Vagina (tissue), 2 donors: ENCODE results near the gene PDE4D. TPM values are rescaled to one million over a fixed set of nuclear protein-coding genes. Genes with fewer than 3 reads are reported as not detected.

Experiments
- DNase-seq, 2 donors: peaks; one replicate each; pipeline ENCODE4 v3.0.0-alpha.2; 2017; ENCODE audit errors: extremely low spot score in 2 of 2
- H3K27ac ChIP-seq: fragments of 200-600 bp; sonication (generic); one replicate; pipeline ENCODE4 v1.5.1; 2019
- H3K27me3 ChIP-seq: fragments of 200-600 bp; sonication (generic); one replicate; pipeline ENCODE4 v1.5.1; 2019
- H3K36me3 ChIP-seq, 2 donors: fragments of 200-600 bp; sonication (generic); one replicate each; pipeline ENCODE4 v1.5.1; 2017 to 2019
- H3K4me1 ChIP-seq: fragments of 200-600 bp; sonication (generic); one replicate; pipeline ENCODE4 v1.5.1; 2019
- H3K4me3 ChIP-seq, 2 donors: fragments of 200-600 bp; sonication (generic); 1 replicate in 1 of 2; 2 replicates in 1 of 2; pipeline ENCODE4 v1.5.1; 2016 to 2019
- H3K9me3 ChIP-seq: fragments of 200-600 bp; sonication (generic); one replicate; pipeline ENCODE4 v1.5.1; 2019
- POLR2A ChIP-seq, 2 donors: fragments of 450-650 bp; IDR thresholded peaks; one replicate each; pipeline ENCODE4 v1.6.1; 2017; ENCODE audit warnings: antibody characterized with exemption in 2 of 2, mild to moderate bottlenecking in 2 of 2, moderate library complexity in 2 of 2
- POLR2AphosphoS5 ChIP-seq, 2 donors: sonication (generic); formaldehyde crosslinking; IDR thresholded peaks; one replicate each; pipeline ENCODE4 v1.9.0; 2017; ENCODE audit warnings: antibody characterized with exemption in 2 of 2, mild to moderate bottlenecking in 2 of 2, low read depth in 1 of 2; ENCODE audit not compliant: insufficient read depth in 1 of 2
- intact Hi-C: fragments of 100-400 bp; cut with DNase I; formaldehyde crosslinking; loops from one replicate; pipeline ENCODE4 v1.15.1; 2023
- total RNA-seq: library from RNA; depleted of rRNA; stranded (reverse); fragments of >200 nt; gene quantifications from one replicate; pipeline ENCODE4 v1.2.3, GENCODE V29; 2016
- TF ChIP-seq, protein P1 (sequence below), 3 experiments: fragments of 450-650 bp in 2 of 3; fragments of 200-600 bp in 1 of 3; sonication (generic) in 1 of 3; IDR thresholded peaks; one replicate each; pipeline ENCODE4 v1.5.1; 2017 to 2019; ENCODE audit warnings: antibody characterized with exemption in 3 of 3, mild to moderate bottlenecking in 2 of 3, moderate library complexity in 2 of 3

The PDE4D gene
- total RNA-seq, 1 donor from 2014 or later = 86.9 TPM

DNA sequence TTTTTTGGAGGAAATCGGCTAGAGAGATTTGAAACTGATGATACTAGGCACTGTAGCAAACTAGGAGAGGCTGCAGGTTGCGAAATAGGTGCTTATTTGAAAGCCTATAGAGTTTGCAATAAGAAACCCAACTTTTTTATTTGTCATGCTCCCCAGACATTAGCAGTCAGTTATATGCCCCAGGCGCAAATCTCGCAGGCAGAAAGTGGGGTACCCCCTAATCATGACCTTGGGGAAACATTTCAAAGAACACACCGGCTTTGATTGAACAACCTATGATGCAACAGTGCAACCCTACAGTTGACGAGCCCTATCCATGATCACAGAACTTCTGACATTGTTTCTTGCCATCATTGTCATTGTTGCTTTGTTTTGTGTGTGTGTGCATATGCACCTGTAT is 800.2 kb downstream of the PDE4D start:
- Histone ChIP-seq H3K4me1 (peaks cover 14% of the 10 kb centered on the region), H3K27me3 (no peaks in the 10 kb centered on the region), H3K4me3 (peak overlapping the region; percentile 15 to 29), H3K36me3 (no peaks in the 10 kb centered on the region), H3K27ac (peak overlapping the region; percentile 30), H3K9me3 (no peaks in the 10 kb centered on the region)
- intact Hi-C loops = no loop called here
- TF ChIP-seq POLR2AphosphoS5 (IDR thresholded peaks at IDR 0.05; ENCODE audit: insufficient read depth in 1 of 2, low read depth in 1 of 2) (no peak), POLR2A (IDR thresholded peaks at IDR 0.05) (no peak)
- TF ChIP-seq, protein P1, sequence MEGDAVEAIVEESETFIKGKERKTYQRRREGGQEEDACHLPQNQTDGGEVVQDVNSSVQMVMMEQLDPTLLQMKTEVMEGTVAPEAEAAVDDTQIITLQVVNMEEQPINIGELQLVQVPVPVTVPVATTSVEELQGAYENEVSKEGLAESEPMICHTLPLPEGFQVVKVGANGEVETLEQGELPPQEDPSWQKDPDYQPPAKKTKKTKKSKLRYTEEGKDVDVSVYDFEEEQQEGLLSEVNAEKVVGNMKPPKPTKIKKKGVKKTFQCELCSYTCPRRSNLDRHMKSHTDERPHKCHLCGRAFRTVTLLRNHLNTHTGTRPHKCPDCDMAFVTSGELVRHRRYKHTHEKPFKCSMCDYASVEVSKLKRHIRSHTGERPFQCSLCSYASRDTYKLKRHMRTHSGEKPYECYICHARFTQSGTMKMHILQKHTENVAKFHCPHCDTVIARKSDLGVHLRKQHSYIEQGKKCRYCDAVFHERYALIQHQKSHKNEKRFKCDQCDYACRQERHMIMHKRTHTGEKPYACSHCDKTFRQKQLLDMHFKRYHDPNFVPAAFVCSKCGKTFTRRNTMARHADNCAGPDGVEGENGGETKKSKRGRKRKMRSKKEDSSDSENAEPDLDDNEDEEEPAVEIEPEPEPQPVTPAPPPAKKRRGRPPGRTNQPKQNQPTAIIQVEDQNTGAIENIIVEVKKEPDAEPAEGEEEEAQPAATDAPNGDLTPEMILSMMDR (IDR thresholded peaks at IDR 0.05) = no peak
- no peak for DNase-seq

DNA sequence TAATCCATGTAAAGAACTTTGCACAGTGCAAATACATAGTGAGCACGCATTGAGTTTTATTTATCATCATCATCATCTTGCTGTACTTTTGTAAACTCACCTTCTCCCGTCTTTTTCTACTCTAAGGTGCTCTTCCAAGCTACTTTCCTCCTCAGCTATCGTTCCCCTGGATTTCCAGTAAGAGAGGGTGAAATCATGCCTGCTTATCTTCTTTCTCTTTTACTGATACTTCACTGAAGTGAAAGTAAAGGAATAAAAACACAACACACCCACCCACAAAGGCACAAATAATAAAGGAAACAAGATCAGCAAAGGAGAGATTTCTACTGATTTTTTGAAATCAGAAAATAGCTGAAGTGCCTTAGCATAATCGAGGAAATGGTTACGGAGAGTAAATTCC is 800.8 kb downstream of the PDE4D start:
- no peaks in the 10 kb centered on the region for H3K9me3 ChIP-seq
- intact Hi-C loops = no loop called here
- peak overlapping the region; percentile 15 to 29 for H3K4me3 ChIP-seq
- DNase-seq = no peak
- peaks cover 14% of the 10 kb centered on the region for H3K4me1 ChIP-seq
- H3K27ac ChIP-seq = peak overlapping the region; percentile 30
- no peak for TF ChIP-seq POLR2AphosphoS5 (IDR thresholded peaks at IDR 0.05; ENCODE audit: insufficient read depth in 1 of 2, low read depth in 1 of 2)
- TF ChIP-seq, protein P1 (IDR thresholded peaks at IDR 0.05) = no peak
- TF ChIP-seq POLR2A (IDR thresholded peaks at IDR 0.05) = no peak
- H3K27me3 ChIP-seq = no peaks in the 10 kb centered on the region
- no peaks in the 10 kb centered on the region for H3K36me3 ChIP-seq

DNA sequence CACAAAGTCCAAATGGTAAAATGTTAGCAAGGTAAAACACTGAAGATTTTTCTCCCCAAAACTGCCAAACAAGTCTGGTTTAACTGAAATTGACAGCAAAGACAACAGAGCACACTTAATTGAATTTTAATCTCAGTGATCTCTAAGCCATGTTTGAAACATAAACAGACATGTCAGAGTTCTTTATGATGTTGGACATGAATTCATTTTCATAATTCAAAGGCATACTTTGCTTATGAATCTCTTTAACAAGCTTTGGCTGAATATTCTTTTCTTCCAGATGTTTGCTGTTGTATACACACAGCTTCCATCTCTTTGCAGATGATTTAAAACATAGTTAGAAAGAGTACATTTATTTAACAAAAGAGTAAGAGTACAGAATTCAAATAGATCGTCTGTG is 801.6 kb downstream of the PDE4D start:
- TF ChIP-seq, protein P1 (IDR thresholded peaks at IDR 0.05) = no peak
- no peak for TF ChIP-seq POLR2A (IDR thresholded peaks at IDR 0.05)
- Histone ChIP-seq H3K27me3 (no peaks in the 10 kb centered on the region), H3K9me3 (no peaks in the 10 kb centered on the region), H3K4me1 (peaks cover 14% of the 10 kb centered on the region), H3K4me3 (no peak overlapping the region), H3K27ac (no peak overlapping the region), H3K36me3 (no peaks in the 10 kb centered on the region)
- intact Hi-C loops = no loop called here
- DNase-seq = no peak

DNA sequence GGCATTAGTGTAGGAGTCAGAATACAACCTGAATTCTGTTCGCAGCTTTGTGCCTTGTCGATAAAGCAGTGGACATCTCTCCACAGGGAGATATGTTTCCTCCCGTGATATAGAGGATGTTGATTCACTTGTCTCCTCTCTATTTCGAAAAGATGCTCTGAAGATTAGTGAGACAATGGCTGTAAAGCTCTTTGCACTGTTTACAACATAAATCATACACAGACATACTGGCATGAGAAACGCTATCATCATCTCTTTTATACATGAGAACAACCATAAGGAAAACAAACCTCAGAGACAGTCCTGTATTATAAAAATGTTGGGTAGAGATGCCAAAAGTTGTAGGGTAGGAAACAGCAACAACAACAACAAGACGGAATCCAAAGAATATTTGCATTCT is 803.2 kb downstream of the PDE4D start:
- Histone ChIP-seq H3K4me3 (no peak overlapping the region), H3K36me3 (no peaks in the 10 kb centered on the region), H3K27ac (no peak overlapping the region), H3K27me3 (no peaks in the 10 kb centered on the region), H3K4me1 (peaks cover 6% of the 10 kb centered on the region), H3K9me3 (no peaks in the 10 kb centered on the region)
- TF ChIP-seq POLR2A (IDR thresholded peaks at IDR 0.05) = no peak
- TF ChIP-seq, protein P1 (IDR thresholded peaks at IDR 0.05) = no peak
- TF ChIP-seq POLR2AphosphoS5 (IDR thresholded peaks at IDR 0.05; ENCODE audit: insufficient read depth in 1 of 2, low read depth in 1 of 2) = no peak
- intact Hi-C loops = no loop called here
- DNase-seq = no peak

DNA sequence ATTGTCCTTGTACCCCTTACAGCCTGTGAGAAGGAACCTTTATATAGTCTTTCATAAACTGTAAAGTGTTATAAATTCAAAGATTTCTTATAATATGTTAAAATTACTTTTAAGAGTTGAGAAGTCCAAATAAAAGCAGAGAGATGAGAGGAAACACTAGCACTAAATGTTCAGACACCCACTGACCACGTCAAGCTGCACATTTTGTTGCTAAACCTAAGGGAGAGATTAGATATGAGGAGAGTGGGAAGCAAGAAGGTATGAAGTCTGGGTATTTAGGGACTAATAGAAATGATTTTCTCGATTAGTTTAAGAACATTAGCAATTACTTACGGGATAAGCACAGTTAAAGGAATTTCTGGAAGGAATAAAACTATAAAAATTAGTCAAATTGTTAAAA is 803.8 kb downstream of the PDE4D start:
- Histone ChIP-seq H3K4me1 (peaks cover 6% of the 10 kb centered on the region), H3K27ac (no peak overlapping the region), H3K4me3 (no peak overlapping the region), H3K9me3 (no peaks in the 10 kb centered on the region), H3K36me3 (no peaks in the 10 kb centered on the region), H3K27me3 (no peaks in the 10 kb centered on the region)
- intact Hi-C loops = no loop called here
- TF ChIP-seq, protein P1 (IDR thresholded peaks at IDR 0.05) = no peak
- TF ChIP-seq POLR2A (IDR thresholded peaks at IDR 0.05) = no peak
- TF ChIP-seq POLR2AphosphoS5 (IDR thresholded peaks at IDR 0.05; ENCODE audit: insufficient read depth in 1 of 2, low read depth in 1 of 2) = no peak
- no peak for DNase-seq
